ENCODE results near the gene SATB2. TPM values are rescaled to one million over a fixed set of nuclear protein-coding genes. Genes with fewer than 3 reads are reported as not detected.

The SATB2 gene
- total RNA-seq (2021), result 7.3 and 7.8 TPM in 2 replicates
- Bru-seq, nascent RNA, result percentile 53 among the genes with signal in this experiment
- percentile 51 among the genes with signal in this experiment for BruChase-seq, experiment 1, labeled RNA remaining after a 2-hour chase
- percentile 44 among the genes with signal in this experiment for BruChase-seq, experiment 2, labeled RNA remaining after a 6-hour chase
- long read RNA-seq, partial matches to known transcripts, result 0 of 1 reads
- long read RNA-seq, other reads (novel, unspliced or antisense), result 1 of 1 reads

- BruUV-seq (replicated peaks), result TSS peak; percentile 31
- Histone ChIP-seq H3K36me3 (ENCODE audit: low read depth) (no peaks in the 10 kb centered on the region), H3K4me1 (replicated peaks; ENCODE audit: insufficient read depth) (peaks cover 24% of the 10 kb centered on the region), H3K9me3 (ENCODE audit: insufficient read depth, low read depth) (no peaks in the 10 kb centered on the region), H2AFZ (peak within 1 kb of the TSS; percentile 86), H3F3A (ENCODE audit: insufficient read depth, low read depth) (0 out of 2 replicates have a peak, but pooled peaks cover 8% of the 10 kb centered on the region), H3K4me3 (peak within 1 kb of the TSS; percentile 69), H3K79me2 (ENCODE audit: low read depth) (no peaks in the 10 kb centered on the region), H3K27ac (peak within 1 kb of the TSS; percentile 78), H4K20me1 (ENCODE audit: insufficient read depth) (no peaks in the 10 kb centered on the region), H3K27me3 (ENCODE audit: insufficient read depth, low read depth) (no peaks in the 10 kb centered on the region), H3K4me2 (peak within 1 kb of the TSS; percentile 100), H3K9me2 (ENCODE audit: insufficient read depth) (no peaks in the 10 kb centered on the region)
- intact Hi-C loops (cut with micrococcal nuclease; ENCODE audit: unreplicated experiment), result loop anchor here (5.0 to 10.0 kb wide), 2 partner anchors 457 to 1750 kb away; partner anchors contain the start of genes C2orf69 and MARS2
- POLR2A ChIA-PET (ENCODE audit: unreplicated experiment), result interaction anchor here (0.7 kb wide), 1 partner anchor 454 kb away, joined by 3 read pairs; the partner anchor contains the start of gene C2orf69
- TF ChIP-seq EZH2 (IDR thresholded peaks at IDR 0.05; ENCODE audit: low read depth), result no peak
- no peak for TF ChIP-seq CTCF (conservative IDR thresholded peaks at IDR 0.05)
- CTCF ChIA-PET, result no interaction called here
- peak; percentile 34 to 64 for DNase-seq
Observed at GRCh38 chr2:199457147-199458008, at the start of gene SATB2. TSS of gene SATB2 (minus strand) at chr2:199457939. CDS start at chr2:199456037, 1,902 bp downstream.

GRCh38 chr2:199505755-199506403 is 48.1 kb upstream of the SATB2 start:
- CTCF ChIA-PET, result no interaction called here

More at GRCh38 chr2:199505755-199506403, 48.1 kb upstream of the SATB2 start:
- H3K4me1 ChIP-seq (replicated peaks; ENCODE audit: insufficient read depth), result no peaks in the 10 kb centered on the region
- H3K27ac ChIP-seq, result no peak overlapping the region
- no peaks in the 10 kb centered on the region for H3K9me2 ChIP-seq (ENCODE audit: insufficient read depth)
- no peaks in the 10 kb centered on the region for H3K36me3 ChIP-seq (ENCODE audit: low read depth)
- H3K27me3 ChIP-seq (ENCODE audit: insufficient read depth, low read depth), result 0 out of 2 replicates have a peak, but pooled peaks cover 2% of the 10 kb centered on the region
- H3F3A ChIP-seq (ENCODE audit: insufficient read depth, low read depth), result no peaks in the 10 kb centered on the region
- no peak overlapping the region for H2AFZ ChIP-seq
- DNase-seq, result no peak
- BruUV-seq (replicated peaks), result no TSS peak
- H3K79me2 ChIP-seq (ENCODE audit: low read depth), result no peaks in the 10 kb centered on the region
- H3K9me3 ChIP-seq (ENCODE audit: insufficient read depth, low read depth), result no peaks in the 10 kb centered on the region
- H4K20me1 ChIP-seq (ENCODE audit: insufficient read depth), result no peaks in the 10 kb centered on the region
- POLR2A ChIA-PET (ENCODE audit: unreplicated experiment), result no interaction called here
- H3K4me3 ChIP-seq, result no peak overlapping the region
- no peak for TF ChIP-seq CTCF (conservative IDR thresholded peaks at IDR 0.05)
- no peak for TF ChIP-seq EZH2 (IDR thresholded peaks at IDR 0.05; ENCODE audit: low read depth)
- no peak overlapping the region for H3K4me2 ChIP-seq
- intact Hi-C loops (cut with micrococcal nuclease; ENCODE audit: unreplicated experiment), result no loop called here
